K562 (cell line): Measurements from ENCODE around the gene ZNF646. TPM values are rescaled to one million over a fixed set of nuclear protein-coding genes. Genes with fewer than 3 reads are reported as not detected.

Source experiments
- ATF2 ChIP-seq: sonication (generic); formaldehyde crosslinking; IDR thresholded peaks from 2 replicates; pipeline ENCODE4 v1.8.1; 2022; ENCODE audit warnings: missing genetic modification reagents
- BHLHE40 ChIP-seq: IDR thresholded peaks from 2 replicates; pipeline ENCODE4 v1.6.1; 2011; ENCODE audit warnings: low read length, improper control_type of control experiment
- CBX5 ChIP-seq: IDR thresholded peaks from 2 replicates; pipeline ENCODE4 v1.6.1; 2014; ENCODE audit warnings: low read depth, borderline replicate concordance
- FOXM1 ChIP-seq, 2 experiments: fragments of 450-650 bp in 1 of 2; sonication (generic) in 1 of 2; formaldehyde crosslinking in 1 of 2; IDR thresholded peaks; 2 replicates each; pipeline versions ENCODE4 v1.6.1 to v1.9.0; 2017 to 2022; ENCODE audit warnings: low read depth in 2 of 2, mild to moderate bottlenecking in 2 of 2, missing genetic modification reagents in 1 of 2, moderate library complexity in 1 of 2
- GMEB1 ChIP-seq: fragments of 250-450 bp; sonication (Bioruptor Pico); IDR thresholded peaks from 2 replicates; pipeline ENCODE4 v1.4.0; 2020; ENCODE audit warnings: mild to moderate bottlenecking
- IRF1 ChIP-seq: sonication (generic); formaldehyde crosslinking; IDR thresholded peaks from 2 replicates; pipeline ENCODE4 v1.8.0; 2022; ENCODE audit warnings: missing genetic modification reagents, mild to moderate bottlenecking, borderline replicate concordance
- LEF1 ChIP-seq: fragments of 450-650 bp; IDR thresholded peaks from 2 replicates; pipeline ENCODE4 v1.6.1; 2016; ENCODE audit warnings: mild to moderate bottlenecking
- MCM2 ChIP-seq: fragments of 450-650 bp; IDR thresholded peaks from 2 replicates; pipeline ENCODE4 v1.6.1; 2017; ENCODE audit warnings: low read depth, mild to moderate bottlenecking
- NUFIP1 ChIP-seq: fragments of 450-650 bp; IDR thresholded peaks from 2 replicates; pipeline ENCODE4 v1.6.1; 2018; ENCODE audit not compliant: partially characterized antibody
- SMAD3 ChIP-seq: fragments of 450-650 bp; formaldehyde crosslinking; conservative IDR thresholded peaks from 2 replicates; pipeline ENCODE4 v1.4.0; 2020; ENCODE audit warnings: mild to moderate bottlenecking
- SMARCC2 ChIP-seq: fragments of 450-650 bp; IDR thresholded peaks from 2 replicates; pipeline ENCODE4 v1.6.1; 2017; ENCODE audit warnings: antibody characterized with exemption, moderate library complexity, mild to moderate bottlenecking, low read depth
- ZKSCAN1 ChIP-seq: fragments of 150-350 bp; IDR thresholded peaks from 2 replicates; pipeline ENCODE4 v1.6.1; 2016; ENCODE audit warnings: low read depth, low read length
- ZNF407 ChIP-seq: fragments of 450-650 bp; IDR thresholded peaks from 2 replicates; pipeline ENCODE4 v1.6.1; 2016; ENCODE audit warnings: low read depth
- ZNF586 ChIP-seq: fragments of 450-650 bp; formaldehyde crosslinking; conservative IDR thresholded peaks from 2 replicates; pipeline ENCODE4 v1.4.0; 2020; ENCODE audit warnings: mild to moderate bottlenecking, moderate library complexity
- polyA plus RNA-seq, 8 experiments: library from polyadenylated mRNA; depleted of rRNA in 4 of 8; stranded (reverse) in 5 of 8; unstranded in 3 of 8; fragments of >200 nt; fragmentation: Nextera tagmentation in 2 of 8; fragmentation: Illumina TruSeq in 1 of 8; extraction: Ambion mirVana in 2 of 8; extraction: Trizol in 1 of 8; gene quantifications; 2 replicates each; pipeline versions ENCODE4 v1.2.1 to v1.2.3, GENCODE V29; 2011 to 2014; ENCODE audit warnings: inconsistent platforms in 1 of 8, missing spikeins in 1 of 8
- total RNA-seq, 7 experiments: library from RNA; depleted of rRNA in 6 of 7; stranded (reverse); fragments of >200 nt in 6 of 7; fragmentation: Illumina TruSeq in 2 of 7; extraction: Trizol in 2 of 7; gene quantifications; 2 replicates each; pipeline versions ENCODE4 v1.2.1 to v1.2.3, GENCODE V29; 2011 to 2021; ENCODE audit warnings: low replicate concordance in 1 of 7

Gene ZNF646
- total and polyA plus RNA-seq, 9 of the 15 experiments (the other 6 are each of a cell fraction or from before 2014, with no cell fraction given), result 0.08 to 20.6 (median 8.0) TPM

- no peak for TF ChIP-seq ZKSCAN1
- TF ChIP-seq CBX5, result no peak
- TF ChIP-seq ZNF586, result no peak
- no peak for TF ChIP-seq FOXM1 (IDR thresholded peaks at IDR 0.05; ENCODE audit: low read depth)
- peak; percentile 52; the same call in 1 of the 2 replicates for TF ChIP-seq FOXM1 (CRISPR knock-in tag; IDR thresholded peaks at IDR 0.05; ENCODE audit: low read depth)
- TF ChIP-seq MCM2, result no peak
- peak; percentile 78 for TF ChIP-seq ATF2
- no peak; the same call in 1 of the 2 replicates for TF ChIP-seq SMARCC2
- peak; percentile 80 for TF ChIP-seq GMEB1 (CRISPR knock-in tag)
- peak; percentile 75; the same call in 1 of the 2 replicates for TF ChIP-seq LEF1
- no peak for TF ChIP-seq IRF1 (CRISPR knock-in tag)
- no peak for TF ChIP-seq ZNF407
- TF ChIP-seq BHLHE40, result peak; percentile 99
- no peak for TF ChIP-seq NUFIP1
- no peak for TF ChIP-seq SMAD3 (CRISPR knock-in tag)
These were observed 41.2 kb upstream of the ZNF646 start, which contains the start of gene STX4 (continued) for GRCh38 chr16:31032736-31033708.
